SH-SY5Y (cell line): ENCODE results near the gene ALDH3A1.

ENCODE experiments used
- GATA2 ChIP-seq: IDR thresholded peaks from 2 replicates; pipeline ENCODE4 v1.6.1; 2011; ENCODE audit warnings: mild to moderate bottlenecking, low read depth, low read length
- GATA3 ChIP-seq: IDR thresholded peaks from 2 replicates; pipeline ENCODE4 v1.6.1; 2011; ENCODE audit warnings: low read depth, mild to moderate bottlenecking, low read length, moderate library complexity

DNA sequence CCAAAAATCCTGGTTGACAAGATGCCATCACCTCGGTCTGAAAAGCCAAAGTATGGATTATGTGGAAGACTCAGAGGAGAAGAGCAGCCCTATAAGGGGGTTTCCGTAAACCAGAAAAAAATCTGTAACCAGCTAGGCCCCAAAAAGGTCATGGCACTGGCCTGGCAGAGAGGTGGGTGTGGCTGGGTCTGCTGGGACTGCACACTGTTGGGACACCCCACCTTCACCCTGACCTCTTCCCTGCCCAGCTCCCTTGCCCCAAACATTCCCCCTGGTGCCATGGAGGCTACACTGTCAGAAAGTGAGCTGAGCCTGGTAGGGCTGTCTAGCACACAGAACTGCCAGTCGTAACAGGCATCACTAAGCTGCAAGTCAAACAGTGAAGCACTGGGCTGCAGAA is 38.3 kb downstream of the ALDH3A1 start:
- TF ChIP-seq GATA2, result no peak
- TF ChIP-seq GATA3, result no peak
